Activated B cell treated with CpG ODN at 0.5 μM for 24 hours (primary cell): ENCODE measurements around the gene KRT14. TPM values are rescaled to one million over a fixed set of nuclear protein-coding genes. Genes with fewer than 3 reads are reported as not detected.
"Not testable (repeated sequence)": the region's sequence is repeated elsewhere in the genome, so short reads cannot be mapped to it uniquely, and the experiment has no call there.

ENCODE experiments used
- ATAC-seq: fragments of 200-7000 bp; cut with Tn5 transposase; one replicate; pipeline ENCODE4 v1.10.0; 2021; ENCODE audit warnings: low read depth, mild to moderate bottlenecking, moderate library complexity
- CTCF ChIA-PET: fragments of 350-600 bp; sonication (Branson Sonifier 250); formaldehyde crosslinking; loops from one replicate; lab custom pipeline; 2021; ENCODE audit warnings: antibody characterized with exemption; lab: Charles Lee
- POLR2A ChIA-PET: fragments of 350-600 bp; sonication (Branson Sonifier 250); formaldehyde crosslinking; loops from one replicate; lab custom pipeline; 2021; ENCODE audit warnings: antibody characterized with exemption; lab: Charles Lee
- DNase-seq: peaks from one replicate; pipeline ENCODE4 v3.0.0; 2022
- H3K27ac Mint-ChIP-seq: one replicate; pipeline ENCODE4 v1.8.0; 2020; ENCODE audit warnings: mixed read lengths
- H3K27me3 Mint-ChIP-seq: one replicate; pipeline ENCODE4 v1.8.0; 2021; ENCODE audit warnings: mixed read lengths
- H3K36me3 Mint-ChIP-seq: one replicate; pipeline ENCODE4 v1.8.0; 2021; ENCODE audit warnings: low read depth, mixed read lengths
- H3K4me1 Mint-ChIP-seq: one replicate; pipeline ENCODE4 v1.8.0; 2021; ENCODE audit warnings: mixed read lengths
- H3K4me3 Mint-ChIP-seq: one replicate; pipeline ENCODE4 v1.8.0; 2020; ENCODE audit warnings: mild to moderate bottlenecking, mixed read lengths
- H3K9me3 Mint-ChIP-seq: one replicate; pipeline ENCODE4 v1.8.0; 2020; ENCODE audit warnings: mixed read lengths
- intact Hi-C: fragments of 100-400 bp; cut with micrococcal nuclease; formaldehyde crosslinking; loops from one replicate; pipeline ENCODE4 v1.15.1; 2024
- total RNA-seq: library from RNA; stranded (reverse); gene quantifications from 2 replicates; pipeline ENCODE4 v1.2.3, GENCODE V29; 2022
- TF ChIP-seq, protein P1 (sequence below): fragments of 200-600 bp; IDR thresholded peaks from one replicate; pipeline ENCODE4 v1.8.0; 2022; ENCODE audit warnings: antibody characterized with exemption, mild to moderate bottlenecking

The KRT14 gene
- total RNA-seq, 1 donor from 2014 or later, result not detected

DNA sequence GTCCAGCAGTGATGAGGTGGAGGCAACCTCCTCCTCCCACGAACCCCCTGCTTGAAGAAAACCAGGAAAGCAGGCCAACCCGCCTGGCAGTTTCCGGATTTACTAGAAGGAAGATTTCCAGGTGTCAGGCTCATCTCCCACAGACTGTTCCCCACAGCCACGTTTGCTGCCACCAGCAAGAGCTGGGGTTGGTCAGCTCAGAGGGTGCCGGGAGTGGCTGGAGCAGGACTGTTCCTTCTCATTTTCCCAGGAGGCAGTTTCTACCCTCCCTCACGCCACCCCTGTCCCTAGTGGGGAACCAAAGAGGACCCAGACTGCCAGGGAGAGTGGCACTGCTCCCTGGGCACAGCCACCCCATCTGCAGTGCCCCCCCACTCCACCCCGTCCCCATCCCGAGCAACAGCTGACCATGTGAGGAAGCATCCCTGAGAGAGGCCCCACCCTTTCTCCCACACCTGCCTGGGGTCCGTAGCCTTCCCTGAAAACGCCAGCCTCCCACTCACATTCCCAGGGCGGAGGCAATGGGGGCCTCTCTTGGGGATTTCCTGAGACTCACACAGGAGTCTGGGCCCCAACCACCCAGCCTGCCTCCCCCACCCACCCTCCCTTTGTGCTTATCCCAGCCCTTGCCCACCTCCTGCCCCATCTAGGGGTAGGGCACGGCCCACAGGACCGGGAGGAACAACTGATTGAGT lies 31.8 kb upstream of the KRT14 start:
- no peak for DNase-seq
- intact Hi-C loops, result no loop called here
- no peak for ATAC-seq
- Mint-ChIP-seq H3K9me3 (no peaks in the 10 kb centered on the region), H3K36me3 (no peaks in the 10 kb centered on the region), H3K4me3 (no peak overlapping the region), H3K27me3 (peaks cover 11% of the 10 kb centered on the region), H3K4me1 (no peaks in the 10 kb centered on the region), H3K27ac (no peak overlapping the region)
- TF ChIP-seq, protein P1, sequence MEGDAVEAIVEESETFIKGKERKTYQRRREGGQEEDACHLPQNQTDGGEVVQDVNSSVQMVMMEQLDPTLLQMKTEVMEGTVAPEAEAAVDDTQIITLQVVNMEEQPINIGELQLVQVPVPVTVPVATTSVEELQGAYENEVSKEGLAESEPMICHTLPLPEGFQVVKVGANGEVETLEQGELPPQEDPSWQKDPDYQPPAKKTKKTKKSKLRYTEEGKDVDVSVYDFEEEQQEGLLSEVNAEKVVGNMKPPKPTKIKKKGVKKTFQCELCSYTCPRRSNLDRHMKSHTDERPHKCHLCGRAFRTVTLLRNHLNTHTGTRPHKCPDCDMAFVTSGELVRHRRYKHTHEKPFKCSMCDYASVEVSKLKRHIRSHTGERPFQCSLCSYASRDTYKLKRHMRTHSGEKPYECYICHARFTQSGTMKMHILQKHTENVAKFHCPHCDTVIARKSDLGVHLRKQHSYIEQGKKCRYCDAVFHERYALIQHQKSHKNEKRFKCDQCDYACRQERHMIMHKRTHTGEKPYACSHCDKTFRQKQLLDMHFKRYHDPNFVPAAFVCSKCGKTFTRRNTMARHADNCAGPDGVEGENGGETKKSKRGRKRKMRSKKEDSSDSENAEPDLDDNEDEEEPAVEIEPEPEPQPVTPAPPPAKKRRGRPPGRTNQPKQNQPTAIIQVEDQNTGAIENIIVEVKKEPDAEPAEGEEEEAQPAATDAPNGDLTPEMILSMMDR, result no peak
- ChIA-PET CTCF (no interaction called here), POLR2A (no interaction called here)

DNA sequence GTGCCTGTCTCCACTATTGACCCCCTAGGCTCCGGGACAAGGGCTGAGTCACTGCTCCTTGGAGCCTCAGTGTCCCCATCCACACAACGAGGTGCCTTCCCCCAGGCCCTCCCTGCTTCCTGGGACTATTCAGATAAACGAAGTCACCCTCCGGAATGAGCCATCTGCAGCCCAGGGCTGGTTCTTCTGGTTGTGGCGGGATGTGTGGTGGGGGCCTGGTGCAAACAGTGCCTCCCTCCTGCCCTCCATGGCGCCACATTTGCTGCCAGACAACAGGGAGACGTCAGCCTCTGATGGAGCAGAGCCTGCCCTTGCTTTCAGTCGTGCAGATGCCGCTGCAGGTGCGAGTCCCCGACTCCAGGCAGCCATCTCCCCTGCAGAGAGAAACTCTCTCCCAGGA lies 31.0 kb upstream of the KRT14 start:
- Mint-ChIP-seq H3K4me1 (no peaks in the 10 kb centered on the region), H3K27me3 (peaks cover 11% of the 10 kb centered on the region), H3K9me3 (no peaks in the 10 kb centered on the region), H3K4me3 (no peak overlapping the region), H3K36me3 (no peaks in the 10 kb centered on the region), H3K27ac (no peak overlapping the region)
- CTCF ChIA-PET, result no interaction called here
- intact Hi-C loops, result no loop called here
- TF ChIP-seq, protein P1, result no peak
- no peak for ATAC-seq
- DNase-seq, result no peak
- POLR2A ChIA-PET, result no interaction called here

GRCh38 chr17:41617136-41617535 lies 30.4 kb upstream of the KRT14 start:
- no peaks in the 10 kb centered on the region for H3K36me3 Mint-ChIP-seq
- TF ChIP-seq, protein P1, result no peak
- ATAC-seq (no peak), DNase-seq (no peak)
- no peaks in the 10 kb centered on the region for H3K4me1 Mint-ChIP-seq
- no peaks in the 10 kb centered on the region for H3K9me3 Mint-ChIP-seq
- H3K27ac Mint-ChIP-seq, result no peak overlapping the region
- POLR2A ChIA-PET, result no interaction called here
- intact Hi-C loops, result no loop called here
- peaks cover 11% of the 10 kb centered on the region for H3K27me3 Mint-ChIP-seq
- H3K4me3 Mint-ChIP-seq, result no peak overlapping the region
- CTCF ChIA-PET, result no interaction called here

GRCh38 chr17:41616486-41616885 lies 29.8 kb upstream of the KRT14 start:
- H3K27ac Mint-ChIP-seq, H3K4me1 Mint-ChIP-seq, H3K27me3 Mint-ChIP-seq, intact Hi-C loops, H3K4me3 Mint-ChIP-seq, POLR2A ChIA-PET, H3K36me3 Mint-ChIP-seq, H3K9me3 Mint-ChIP-seq, DNase-seq, ATAC-seq, CTCF ChIA-PET: not testable (repeated sequence)

DNA sequence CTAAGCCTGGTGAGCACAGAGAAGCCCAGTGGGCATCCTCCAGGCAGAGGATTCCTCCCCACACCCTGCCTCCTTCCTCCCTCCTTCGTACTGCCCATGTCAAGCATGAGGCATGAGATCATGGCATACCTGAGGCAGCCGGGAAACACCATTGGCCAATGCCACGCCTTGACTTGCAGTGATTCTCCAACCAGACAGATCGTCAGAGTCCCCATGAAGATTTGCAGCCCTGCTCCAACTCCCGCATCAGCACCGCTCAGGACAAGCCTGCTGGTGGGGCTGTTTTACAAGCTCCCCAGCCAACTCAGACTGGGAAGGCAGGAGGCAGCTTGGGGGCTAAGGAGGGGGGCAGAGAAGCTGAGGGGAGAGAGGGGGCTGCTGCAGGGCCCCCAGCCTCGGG lies 28.8 kb upstream of the KRT14 start:
- TF ChIP-seq, protein P1, result no peak
- no peaks in the 10 kb centered on the region for H3K4me1 Mint-ChIP-seq
- H3K27me3 Mint-ChIP-seq, result peaks cover 11% of the 10 kb centered on the region
- CTCF ChIA-PET, result no interaction called here
- no peak overlapping the region for H3K27ac Mint-ChIP-seq
- intact Hi-C loops, result no loop called here
- POLR2A ChIA-PET, result no interaction called here
- H3K4me3 Mint-ChIP-seq, result no peak overlapping the region
- H3K36me3 Mint-ChIP-seq, result no peaks in the 10 kb centered on the region
- DNase-seq, result no peak
- ATAC-seq, result no peak
- no peaks in the 10 kb centered on the region for H3K9me3 Mint-ChIP-seq

GRCh38 chr17:41614767-41615166 lies 28.1 kb upstream of the KRT14 start:
- H3K4me3 Mint-ChIP-seq, CTCF ChIA-PET, H3K4me1 Mint-ChIP-seq, H3K9me3 Mint-ChIP-seq, intact Hi-C loops, DNase-seq, ATAC-seq, H3K36me3 Mint-ChIP-seq, H3K27ac Mint-ChIP-seq, POLR2A ChIA-PET: not testable (repeated sequence)
- peaks cover 12% of the 10 kb centered on the region for H3K27me3 Mint-ChIP-seq
